DMS153 (cell line): Measurements from ENCODE around the gene FPGS.

Source experiments
- DNase-seq: peaks from one replicate; lab custom pipeline; 2025; lab: John Stamatoyannopoulos, UW

Gene FPGS

GRCh38 chr9:127860260-127860659 is 57.6 kb downstream of the FPGS start:
- no peak for DNase-seq

GRCh38 chr9:127860779-127861178 is 58.1 kb downstream of the FPGS start:
- no peak for DNase-seq

- no peak for DNase-seq
Measured at GRCh38 chr9:127862075-127863011, 59.7 kb downstream of the FPGS start.

- DNase-seq = no peak
Measured at GRCh38 chr9:127863191-127863621, 60.5 kb downstream of the FPGS start.
